ENCODE results near the gene SLC15A3. TPM values are rescaled to one million over a fixed set of nuclear protein-coding genes. Genes with fewer than 3 reads are reported as not detected.

SLC15A3 gene
- total RNA-seq, 1 experiment from 2014 or later = 5.5 TPM

DNA sequence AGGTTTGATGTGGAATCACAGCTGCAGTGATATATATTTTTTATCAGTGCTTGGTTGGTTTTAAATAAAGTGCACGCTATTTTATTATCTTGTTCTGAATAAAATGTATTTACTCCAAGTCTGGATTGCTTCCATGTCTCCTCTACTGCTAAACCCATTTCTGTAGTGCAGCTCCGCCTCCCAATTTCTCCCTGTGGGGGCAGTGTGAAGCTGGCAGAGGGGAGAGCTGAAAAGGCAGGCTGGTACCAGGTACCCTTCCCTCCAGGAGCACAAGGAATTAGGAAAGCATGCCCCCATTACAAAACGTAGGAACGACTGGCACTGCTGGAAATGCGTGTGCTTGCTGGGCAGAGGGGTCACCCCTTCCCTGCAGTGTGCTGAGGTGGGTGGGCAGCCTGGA, 28.6 kb downstream of the SLC15A3 start:
- Histone ChIP-seq H3F3A (ENCODE audit: insufficient read depth, low read depth) (peaks cover 12% of the 10 kb centered on the region; the same call in 1 of the 2 replicates), H3K9me3 (ENCODE audit: insufficient read depth, low read depth) (no peaks in the 10 kb centered on the region), H2AFZ (no peak overlapping the region), H3K4me3 (no peak overlapping the region), H3K9me2 (ENCODE audit: insufficient read depth) (no peaks in the 10 kb centered on the region), H3K36me3 (ENCODE audit: low read depth) (0 out of 2 replicates have a peak, but pooled peaks cover 19% of the 10 kb centered on the region), H3K79me2 (ENCODE audit: low read depth) (peaks cover 12% of the 10 kb centered on the region), H3K27me3 (ENCODE audit: insufficient read depth, low read depth) (no peaks in the 10 kb centered on the region), H4K20me1 (ENCODE audit: insufficient read depth) (0 out of 2 replicates have a peak, but pooled peaks cover 4% of the 10 kb centered on the region), H3K4me1 (replicated peaks; ENCODE audit: insufficient read depth) (peaks cover 18% of the 10 kb centered on the region), H3K4me2 (peak overlapping the region; percentile 91), H3K27ac (no peak overlapping the region)
- TF ChIP-seq EZH2 (IDR thresholded peaks at IDR 0.05; ENCODE audit: low read depth) = no peak
- TF ChIP-seq, protein P1, sequence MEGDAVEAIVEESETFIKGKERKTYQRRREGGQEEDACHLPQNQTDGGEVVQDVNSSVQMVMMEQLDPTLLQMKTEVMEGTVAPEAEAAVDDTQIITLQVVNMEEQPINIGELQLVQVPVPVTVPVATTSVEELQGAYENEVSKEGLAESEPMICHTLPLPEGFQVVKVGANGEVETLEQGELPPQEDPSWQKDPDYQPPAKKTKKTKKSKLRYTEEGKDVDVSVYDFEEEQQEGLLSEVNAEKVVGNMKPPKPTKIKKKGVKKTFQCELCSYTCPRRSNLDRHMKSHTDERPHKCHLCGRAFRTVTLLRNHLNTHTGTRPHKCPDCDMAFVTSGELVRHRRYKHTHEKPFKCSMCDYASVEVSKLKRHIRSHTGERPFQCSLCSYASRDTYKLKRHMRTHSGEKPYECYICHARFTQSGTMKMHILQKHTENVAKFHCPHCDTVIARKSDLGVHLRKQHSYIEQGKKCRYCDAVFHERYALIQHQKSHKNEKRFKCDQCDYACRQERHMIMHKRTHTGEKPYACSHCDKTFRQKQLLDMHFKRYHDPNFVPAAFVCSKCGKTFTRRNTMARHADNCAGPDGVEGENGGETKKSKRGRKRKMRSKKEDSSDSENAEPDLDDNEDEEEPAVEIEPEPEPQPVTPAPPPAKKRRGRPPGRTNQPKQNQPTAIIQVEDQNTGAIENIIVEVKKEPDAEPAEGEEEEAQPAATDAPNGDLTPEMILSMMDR (conservative IDR thresholded peaks at IDR 0.05) = no peak
- no TSS peak for BruUV-seq (replicated peaks)
- ChIA-PET CTCF (interaction anchor here (0.6 kb wide), 1 partner anchor 23 kb away, joined by 3 read pairs; no protein-coding TSS in a partner anchor), POLR2A (ENCODE audit: unreplicated experiment) (no interaction called here)
- intact Hi-C loops (cut with micrococcal nuclease; ENCODE audit: unreplicated experiment) = loop anchor here (10.0 kb wide), 1 partner anchor 941 kb away; no protein-coding TSS in a partner anchor
- DNase-seq = no peak

DNA sequence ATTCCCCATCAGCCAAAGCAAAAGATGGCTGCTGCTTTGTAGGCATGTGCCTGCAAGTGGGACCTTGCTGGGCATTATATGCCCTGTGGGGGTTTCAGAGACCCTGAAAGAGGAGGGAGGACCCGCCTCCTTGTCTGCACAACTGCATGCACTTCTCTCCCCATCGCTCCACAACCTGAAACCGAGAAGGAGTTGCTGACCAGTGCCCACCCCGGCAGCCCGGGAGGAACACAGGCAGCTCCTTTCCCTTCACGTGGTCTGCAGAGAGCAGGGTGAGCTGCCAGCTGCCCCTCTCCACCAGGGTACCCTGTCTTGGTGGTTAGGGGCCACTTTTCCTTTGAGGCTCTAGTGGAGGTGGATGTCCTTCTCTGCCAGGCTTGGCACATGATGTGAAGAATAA, 29.1 kb downstream of the SLC15A3 start:
- no peak overlapping the region for H3K4me3 ChIP-seq
- H3F3A ChIP-seq (ENCODE audit: insufficient read depth, low read depth) = peaks cover 12% of the 10 kb centered on the region; the same call in 1 of the 2 replicates
- TF ChIP-seq EZH2 (IDR thresholded peaks at IDR 0.05; ENCODE audit: low read depth) = no peak
- 0 out of 2 replicates have a peak, but pooled peaks cover 4% of the 10 kb centered on the region for H4K20me1 ChIP-seq (ENCODE audit: insufficient read depth)
- intact Hi-C loops (cut with micrococcal nuclease; ENCODE audit: unreplicated experiment) = loop anchor here (10.0 kb wide), 1 partner anchor 942 kb away; no protein-coding TSS in a partner anchor
- no peaks in the 10 kb centered on the region for H3K9me2 ChIP-seq (ENCODE audit: insufficient read depth)
- 0 out of 2 replicates have a peak, but pooled peaks cover 19% of the 10 kb centered on the region for H3K36me3 ChIP-seq (ENCODE audit: low read depth)
- H3K27ac ChIP-seq = no peak overlapping the region
- DNase-seq = no peak
- peaks cover 18% of the 10 kb centered on the region for H3K4me1 ChIP-seq (replicated peaks; ENCODE audit: insufficient read depth)
- TSS peak; percentile 4 for BruUV-seq (replicated peaks)
- H3K79me2 ChIP-seq (ENCODE audit: low read depth) = peaks cover 16% of the 10 kb centered on the region
- ChIA-PET POLR2A (ENCODE audit: unreplicated experiment) (no interaction called here), CTCF (no interaction called here)
- no peaks in the 10 kb centered on the region for H3K9me3 ChIP-seq (ENCODE audit: insufficient read depth, low read depth)
- H3K4me2 ChIP-seq = no peak overlapping the region
- H2AFZ ChIP-seq = no peak overlapping the region
- H3K27me3 ChIP-seq (ENCODE audit: insufficient read depth, low read depth) = no peaks in the 10 kb centered on the region

GRCh38 chr11:60921777-60922335, 30.1 kb downstream of the SLC15A3 start:
- Histone ChIP-seq H3K4me3 (no peak overlapping the region), H3K9me2 (ENCODE audit: insufficient read depth) (no peaks in the 10 kb centered on the region), H3K9me3 (ENCODE audit: insufficient read depth, low read depth) (no peaks in the 10 kb centered on the region), H4K20me1 (ENCODE audit: insufficient read depth) (0 out of 2 replicates have a peak, but pooled peaks cover 4% of the 10 kb centered on the region), H3K36me3 (ENCODE audit: low read depth) (0 out of 2 replicates have a peak, but pooled peaks cover 19% of the 10 kb centered on the region), H2AFZ (no peak overlapping the region), H3K79me2 (ENCODE audit: low read depth) (peaks cover 26% of the 10 kb centered on the region), H3K4me1 (replicated peaks; ENCODE audit: insufficient read depth) (peaks cover 23% of the 10 kb centered on the region), H3K27me3 (ENCODE audit: insufficient read depth, low read depth) (no peaks in the 10 kb centered on the region), H3K4me2 (no peak overlapping the region), H3K27ac (no peak overlapping the region), H3F3A (ENCODE audit: insufficient read depth, low read depth) (peaks cover 12% of the 10 kb centered on the region; the same call in 1 of the 2 replicates)
- CTCF ChIA-PET = interaction anchor here (0.5 kb wide), 1 partner anchor 10 kb away, joined by 3 read pairs; no protein-coding TSS in a partner anchor
- TF ChIP-seq EZH2 (IDR thresholded peaks at IDR 0.05; ENCODE audit: low read depth) = no peak
- TF ChIP-seq, protein P1 (conservative IDR thresholded peaks at IDR 0.05) = no peak
- POLR2A ChIA-PET (ENCODE audit: unreplicated experiment) = no interaction called here
- BruUV-seq (replicated peaks) = no TSS peak
- DNase-seq = no peak
- intact Hi-C loops (cut with micrococcal nuclease; ENCODE audit: unreplicated experiment) = loop anchor here (10.0 kb wide), 1 partner anchor 943 kb away; no protein-coding TSS in a partner anchor

All from PC-9 (cell line).